Activated CD4-positive, alpha-beta T cell treated with anti-CD3 and anti-CD28 coated beads, Interleukin-2, amount 50 U/mL, for 48 hours (primary cell): ENCODE data around the gene RFNG.

ENCODE experiments used
- DNase-seq, 2 experiments: peaks; one replicate each; pipeline ENCODE4 v3.0.0-alpha.2; 2020

The RFNG gene

DNA sequence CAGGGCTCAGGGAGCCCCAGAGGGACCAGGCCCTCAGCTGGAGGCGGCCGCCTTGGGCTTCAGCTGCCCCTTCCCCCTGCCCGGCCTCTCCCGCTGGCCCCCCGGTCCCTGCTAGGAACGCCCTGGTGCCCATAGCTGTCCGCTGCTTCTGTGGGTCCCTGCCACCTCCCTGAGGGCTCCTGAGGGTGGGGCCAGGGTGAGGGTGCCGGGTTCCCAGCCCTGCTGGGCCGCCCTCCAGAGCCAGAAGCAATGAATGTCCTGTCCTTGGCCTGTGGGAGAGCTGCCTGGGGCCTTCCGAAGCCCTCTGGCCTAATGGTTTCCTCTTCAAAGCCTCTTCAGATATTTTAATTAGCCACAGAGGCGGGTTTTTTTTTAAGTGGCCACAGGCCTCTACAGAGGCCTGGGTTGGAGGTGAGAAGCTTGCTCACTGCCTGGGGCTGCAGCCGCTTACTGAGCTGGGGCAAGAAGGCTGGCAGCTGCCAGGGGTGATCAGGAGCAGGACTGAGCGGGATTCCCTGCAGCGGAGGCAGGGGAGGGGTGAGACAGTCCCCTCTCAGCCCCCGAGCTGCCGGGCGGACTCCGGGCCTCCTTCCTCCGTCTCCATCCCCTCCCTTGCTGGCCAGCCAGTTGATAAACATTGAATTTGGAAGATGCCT is 38.8 kb downstream of the RFNG start:
- no peak for DNase-seq

GRCh38 chr17:82012261-82012639 is 39.4 kb downstream of the RFNG start:
- DNase-seq: no peak

GRCh38 chr17:82011617-82012187 is 39.9 kb downstream of the RFNG start:
- no peak for DNase-seq

- DNase-seq: no peak
Measured at GRCh38 chr17:82010575-82011525, 40.8 kb downstream of the RFNG start.

DNA sequence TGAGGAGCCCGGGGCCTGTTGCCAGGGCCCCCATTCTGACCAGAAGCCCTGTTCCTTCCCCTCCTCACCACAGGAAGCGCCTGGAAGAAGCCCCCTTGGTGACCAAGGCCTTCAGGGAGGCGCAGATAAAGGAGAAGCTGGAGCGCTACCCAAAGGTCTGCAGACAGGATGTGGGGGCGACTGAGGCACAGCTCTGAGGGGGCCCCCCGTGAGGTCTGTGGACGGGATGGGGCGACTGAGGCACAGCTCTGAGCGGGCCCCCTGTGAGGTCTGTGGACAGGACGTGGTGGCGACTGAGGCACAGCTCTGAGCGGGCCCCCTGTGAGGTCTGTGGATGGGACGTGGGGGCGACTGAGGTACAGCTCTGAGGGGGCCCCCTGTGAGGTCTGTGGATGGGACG is 42.2 kb downstream of the RFNG start:
- no peak for DNase-seq

- DNase-seq: no peak
Measured at GRCh38 chr17:82008941-82009405, 42.6 kb downstream of the RFNG start.

GRCh38 chr17:82008258-82008940 is 43.2 kb downstream of the RFNG start:
- DNase-seq: no peak

DNA sequence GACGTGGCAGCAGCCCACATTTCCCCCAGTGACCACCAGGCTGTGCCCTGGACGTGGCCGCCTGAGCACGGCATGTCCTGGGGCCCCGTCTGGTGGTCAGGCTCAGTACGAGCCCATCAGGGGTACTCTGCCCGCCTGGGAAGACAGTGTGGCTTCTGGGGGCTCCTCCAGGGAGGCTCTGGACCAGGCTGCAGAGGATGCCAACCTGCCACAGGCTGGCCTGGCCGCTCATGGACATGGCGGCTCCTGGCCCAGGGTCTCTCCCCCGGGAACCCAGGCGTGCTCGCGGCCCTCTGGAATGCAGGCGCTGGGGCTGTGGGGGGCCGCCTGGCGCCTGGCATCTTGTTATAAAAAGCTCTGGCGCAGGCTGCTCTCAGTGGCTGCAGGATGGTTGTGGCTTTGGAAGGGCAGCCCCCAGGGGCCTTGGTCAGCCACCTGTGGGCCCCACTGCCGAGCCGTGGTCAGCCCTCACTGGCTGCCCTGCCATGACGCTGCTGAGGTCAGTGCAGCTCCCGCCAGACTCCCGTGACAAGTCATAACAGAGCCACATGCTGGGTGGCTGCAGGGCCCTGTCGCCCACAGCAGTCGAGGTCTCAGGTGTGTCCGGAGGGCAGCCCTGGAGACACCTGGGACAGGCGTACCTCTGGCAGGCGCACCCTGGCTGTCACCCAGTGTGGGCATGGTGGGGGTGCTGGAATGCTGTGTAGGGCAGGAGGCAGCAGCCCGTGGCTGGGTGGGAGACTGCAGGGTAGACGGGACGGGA is 43.9 kb downstream of the RFNG start:
- DNase-seq: no peak

- DNase-seq: no peak
Measured at GRCh38 chr17:82007228-82007494, 44.5 kb downstream of the RFNG start.

DNA sequence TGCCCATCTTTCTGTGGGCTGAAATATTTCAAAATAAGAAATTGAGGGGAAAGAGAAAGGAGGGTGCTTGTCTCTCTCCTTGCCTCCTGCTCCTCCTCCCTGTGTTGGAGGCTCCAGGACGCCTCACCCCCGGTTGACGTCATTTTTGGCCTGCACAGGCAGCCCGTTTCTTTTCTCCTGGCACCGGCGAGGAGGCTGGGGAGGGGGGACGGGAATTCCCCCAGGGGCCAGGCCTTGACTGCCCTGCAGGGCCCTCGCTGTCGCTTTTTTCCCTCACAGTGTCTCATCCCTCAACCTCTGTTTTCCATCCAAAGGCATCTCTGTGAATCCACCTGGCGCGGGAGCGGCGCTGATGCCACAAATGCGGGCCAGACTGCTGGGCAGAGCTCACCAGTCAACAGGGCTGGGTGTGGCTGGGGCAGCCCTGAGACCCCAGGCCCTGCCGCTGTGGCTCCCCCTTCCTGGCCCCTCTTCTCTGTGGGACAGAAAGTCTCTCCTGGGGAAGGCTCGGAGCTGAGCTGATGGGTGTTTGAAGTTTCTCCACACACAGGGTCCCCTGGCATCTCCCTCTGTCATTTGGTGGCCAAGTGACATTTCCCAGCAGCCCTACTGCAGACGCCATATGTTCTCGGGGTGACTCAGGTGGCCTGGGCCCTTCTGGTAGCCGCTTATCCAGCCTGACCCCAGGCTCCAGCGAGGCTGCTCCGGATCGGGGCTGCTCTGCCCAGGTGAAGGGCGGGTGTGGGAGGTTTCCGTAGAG is 45.0 kb downstream of the RFNG start:
- no peak for DNase-seq

- DNase-seq: no peak
Measured at GRCh38 chr17:82005701-82006348, 45.8 kb downstream of the RFNG start.

DNA sequence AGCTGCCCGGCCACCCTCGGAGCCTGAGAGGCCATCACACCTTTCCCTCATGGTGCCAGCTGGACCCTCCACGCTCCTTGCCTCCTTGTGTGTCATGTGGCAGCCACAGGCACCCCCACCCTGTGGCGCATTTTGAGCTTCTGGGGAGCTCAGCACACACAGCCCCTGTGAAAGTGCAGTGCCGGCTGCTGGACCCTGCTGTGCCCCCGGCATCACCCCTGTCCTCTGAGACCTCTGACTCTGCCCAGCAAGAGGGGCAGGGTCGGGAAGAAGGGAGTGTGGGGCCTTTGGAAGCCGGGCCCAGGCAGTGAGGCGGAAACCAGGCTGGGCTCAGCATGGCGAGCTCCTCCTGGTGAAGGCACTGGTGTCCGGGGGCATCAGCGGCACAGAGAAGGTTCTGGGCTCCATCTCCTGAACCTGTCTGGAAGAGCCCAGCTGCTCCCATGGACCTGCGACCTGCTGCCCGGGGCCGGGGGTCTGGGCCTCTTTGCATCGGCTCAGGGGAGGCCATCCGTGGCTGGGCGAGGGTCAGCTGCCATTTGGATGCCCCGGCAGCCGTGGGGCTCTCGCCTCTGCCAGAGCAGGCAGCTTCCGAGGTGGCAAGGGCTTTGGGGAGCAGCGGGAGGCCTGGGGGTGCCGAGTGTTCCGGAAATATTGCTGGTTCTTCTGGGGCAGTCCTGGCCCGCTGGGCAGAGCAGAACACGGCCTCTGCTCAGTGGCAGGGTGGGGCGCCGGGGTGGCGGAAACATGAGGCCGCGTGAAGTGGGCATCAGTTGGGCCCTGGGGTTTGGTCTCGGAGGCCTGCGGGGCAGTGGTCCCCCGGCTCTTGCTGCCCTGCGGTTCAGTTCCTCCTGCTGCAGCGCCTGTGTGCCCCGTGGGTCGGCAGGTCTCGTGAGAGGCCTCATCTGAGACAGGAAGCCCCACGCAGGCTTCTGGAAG is 46.8 kb downstream of the RFNG start:
- DNase-seq: no peak

DNA sequence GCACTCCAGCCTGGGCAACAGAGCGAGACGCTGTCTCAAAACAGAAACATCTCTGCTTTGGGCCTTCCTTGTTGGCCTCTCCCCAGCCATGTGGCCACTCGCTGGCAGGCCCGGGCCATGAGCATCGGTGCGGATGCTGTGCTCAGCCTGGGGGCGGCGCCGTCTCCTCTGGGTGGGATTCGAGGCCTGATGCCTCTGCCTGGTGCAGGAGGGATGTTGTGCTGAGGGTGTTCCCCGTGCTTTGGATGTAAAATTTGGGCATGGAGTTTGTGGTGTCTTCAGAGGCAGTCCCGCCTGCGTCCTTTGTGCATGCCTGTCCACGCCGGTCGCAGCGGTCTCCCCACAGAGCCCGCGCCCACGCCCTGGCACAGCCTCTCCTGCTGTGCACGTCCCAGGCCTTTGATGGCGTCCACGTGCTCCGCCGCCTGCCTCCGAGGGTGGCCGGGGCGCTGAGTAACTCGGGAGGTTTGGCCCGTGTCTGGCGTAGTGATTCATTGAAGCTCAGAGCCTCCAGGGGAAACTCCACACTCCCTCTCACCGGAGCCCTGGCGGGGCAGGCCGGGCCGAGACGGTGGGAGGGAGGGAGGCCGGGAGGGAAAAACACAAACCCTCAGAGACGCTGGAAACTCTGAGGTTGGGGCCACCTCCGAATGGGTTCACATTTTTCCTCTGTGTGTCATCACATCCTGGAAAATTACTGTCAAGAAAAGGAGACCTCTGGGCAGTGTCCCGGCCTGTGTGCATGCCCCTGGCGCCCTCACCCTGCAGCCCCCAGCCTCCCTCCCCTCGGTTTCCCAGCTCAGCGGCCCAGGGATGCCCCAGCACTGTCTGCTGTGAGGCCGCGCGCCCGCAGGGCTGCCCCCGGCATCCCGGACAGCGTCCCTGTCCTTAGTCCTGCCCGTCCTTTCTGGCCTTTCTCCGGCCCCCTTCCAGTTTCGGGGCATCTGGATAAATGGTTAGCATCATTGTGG is 47.9 kb downstream of the RFNG start:
- peak; percentile 64 to 75 for DNase-seq

GRCh38 chr17:82001571-82002056 is 50.0 kb downstream of the RFNG start:
- DNase-seq: no peak

DNA sequence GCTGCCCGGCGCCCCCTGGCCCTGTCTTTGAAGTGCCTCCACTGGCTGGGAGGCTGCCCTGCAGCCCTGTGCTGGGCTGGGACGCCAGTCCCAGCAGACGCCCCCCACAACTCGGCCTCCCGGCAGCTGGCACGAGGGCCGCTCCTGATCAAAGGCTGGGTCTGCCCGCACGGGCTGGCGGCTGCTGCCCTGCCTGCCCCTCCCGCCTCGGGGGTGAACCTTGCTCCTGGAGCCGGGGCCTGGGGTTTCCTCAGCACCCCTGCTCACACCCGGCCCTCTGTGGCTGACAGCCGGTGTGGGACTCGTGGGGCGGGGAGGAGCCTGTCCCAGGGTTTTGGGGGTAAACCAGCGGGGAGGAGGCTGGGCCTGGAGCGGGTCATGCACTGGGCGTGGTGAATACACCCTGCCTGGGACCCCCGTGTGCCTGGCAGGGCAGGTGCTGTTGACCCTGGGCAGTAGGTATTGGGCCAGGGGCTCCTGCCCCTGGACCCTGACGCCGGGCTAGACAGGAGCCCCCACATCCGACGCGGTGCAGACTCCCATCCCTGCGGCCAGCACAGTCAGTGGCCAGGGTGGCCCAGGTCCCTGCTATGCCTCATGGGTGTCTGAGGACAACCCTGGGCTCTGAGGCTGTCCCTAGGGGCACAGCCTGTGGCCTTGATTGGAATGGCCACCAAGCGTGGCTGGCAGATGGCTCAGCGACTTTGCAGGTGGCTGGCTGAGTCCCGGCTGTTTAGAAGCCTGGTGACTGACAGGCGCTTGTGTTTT is 50.6 kb downstream of the RFNG start:
- no peak for DNase-seq

- DNase-seq: no peak
Measured at GRCh38 chr17:81999976-82000802, 51.4 kb downstream of the RFNG start.

- no peak for DNase-seq
Measured at GRCh38 chr17:81999587-81999975, 52.0 kb downstream of the RFNG start.
